GM10266 (cell line): ENCODE data around the gene UBA6.

Experiments
- DNase-seq: peaks from one replicate; pipeline ENCODE4 v3.0.0; 2012; ENCODE audit errors: extremely low spot score
- CTCF ChIP-seq: IDR thresholded peaks from 2 replicates; pipeline ENCODE4 v1.5.1; 2012; ENCODE audit warnings: mild to moderate bottlenecking, low read depth; ENCODE audit not compliant: control insufficient read depth, insufficient read depth; ENCODE audit errors: missing control alignments

UBA6 gene

DNA sequence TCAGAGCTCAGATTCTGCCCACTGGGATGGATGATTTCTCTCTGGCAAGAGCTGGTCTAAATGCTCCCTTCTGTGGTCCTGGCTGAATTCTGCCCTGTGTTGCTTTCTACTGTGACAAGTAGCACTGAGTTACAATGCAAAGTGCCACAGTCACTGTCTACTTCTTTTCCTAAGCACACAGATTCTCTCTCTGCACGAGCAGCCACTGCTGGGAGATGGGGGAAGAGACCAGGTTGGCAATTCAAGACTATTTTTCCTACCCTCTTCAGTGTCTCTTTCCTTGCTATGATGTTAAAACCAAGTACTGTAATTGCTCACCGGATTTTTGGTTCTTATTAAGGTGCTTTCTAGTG is 97.0 kb downstream of the UBA6 start:
- no peak for TF ChIP-seq CTCF
- DNase-seq: no peak

DNA sequence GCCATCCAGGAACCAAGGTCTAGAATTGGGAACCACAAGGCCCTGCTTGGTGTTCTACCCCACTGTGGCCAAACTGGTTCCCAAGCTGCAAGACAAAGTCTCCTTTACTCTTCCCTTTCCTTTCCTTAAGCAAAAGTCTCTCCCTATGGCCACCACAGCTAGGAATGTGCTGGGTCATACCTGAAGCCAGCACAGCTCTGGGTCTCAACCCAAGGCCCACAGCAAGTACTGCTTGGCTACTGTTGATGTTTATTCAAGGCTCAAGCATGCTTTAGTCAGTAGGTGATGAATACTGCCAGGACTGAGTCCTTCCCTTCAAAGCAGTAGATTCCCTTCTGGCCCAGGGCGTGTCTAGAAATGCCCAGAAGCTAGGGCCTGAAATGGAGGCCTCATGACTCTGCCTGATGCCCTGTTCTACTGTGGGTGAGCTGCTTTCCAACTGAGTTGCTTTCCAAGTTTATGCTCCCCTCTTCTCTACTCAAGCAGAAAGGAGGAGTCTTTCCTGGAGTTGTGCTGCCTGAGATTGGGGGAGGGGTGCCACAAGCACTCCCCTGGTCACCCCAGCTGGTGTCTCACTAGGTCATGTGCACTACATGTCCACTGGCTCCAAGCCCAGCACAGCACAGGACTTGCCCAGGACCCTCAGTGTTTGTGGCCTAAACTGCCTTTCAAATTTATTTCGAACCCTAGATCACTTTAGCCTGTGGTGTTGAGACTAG is 97.5 kb downstream of the UBA6 start:
- DNase-seq: no peak
- TF ChIP-seq CTCF: no peak

- no peak for DNase-seq
These were observed 107.2 kb downstream of the UBA6 start for GRCh38 chr4:67593741-67594175.

GRCh38 chr4:67587156-67587555 is 113.8 kb downstream of the UBA6 start:
- no peak for TF ChIP-seq CTCF
- no peak for DNase-seq

More at GRCh38 chr4:67593741-67594175, 107.2 kb downstream of the UBA6 start:
- no peak for TF ChIP-seq CTCF

- no peak for DNase-seq
These were observed 116.5 kb downstream of the UBA6 start for GRCh38 chr4:67584496-67584895.

GRCh38 chr4:67581913-67582312 is 119.0 kb downstream of the UBA6 start:
- DNase-seq: no peak
- TF ChIP-seq CTCF: no peak

More at GRCh38 chr4:67584496-67584895, 116.5 kb downstream of the UBA6 start:
- no peak for TF ChIP-seq CTCF

DNA sequence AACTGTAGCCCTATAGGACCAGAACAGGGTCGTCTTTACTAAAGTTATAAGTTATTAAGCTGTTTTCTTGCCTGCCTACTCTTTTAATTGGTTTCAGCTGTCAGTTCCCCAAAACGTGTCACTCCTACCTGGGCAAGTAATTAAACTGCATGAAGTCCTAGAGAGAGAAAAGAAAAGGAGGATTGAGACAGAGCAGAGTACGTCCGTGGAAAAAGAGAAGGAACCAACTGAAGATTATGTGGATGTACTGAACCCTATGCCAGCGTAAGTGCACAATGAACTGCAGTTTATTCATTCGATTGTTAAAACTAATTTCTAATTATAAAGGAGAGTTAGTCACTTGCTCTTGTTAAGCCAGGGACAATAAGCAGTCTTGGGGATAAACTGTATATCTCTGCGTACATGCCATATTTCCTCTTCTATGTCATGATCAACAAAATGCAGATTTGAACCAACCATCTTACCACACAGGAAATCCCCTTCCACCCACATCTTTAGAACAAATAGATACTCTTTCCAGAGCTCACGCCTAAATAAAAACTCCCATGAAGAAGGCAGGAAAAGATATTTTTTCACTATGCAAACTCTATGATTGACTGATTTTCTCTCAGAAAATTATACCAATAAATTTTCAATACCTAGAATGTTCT is 119.6 kb downstream of the UBA6 start:
- no peak for TF ChIP-seq CTCF
- peak; percentile 17 for DNase-seq
